Suprapubic skin (tissue), 4 donors: ENCODE data around the gene CDC6.

Experiments
- EP300 ChIP-seq: sonication (generic); formaldehyde crosslinking; IDR thresholded peaks from one replicate; pipeline ENCODE4 v1.6.1; 2017; ENCODE audit warnings: antibody characterized with exemption
- POLR2A ChIP-seq, 2 donors: fragments of 450-650 bp; IDR thresholded peaks; one replicate each; pipeline ENCODE4 v1.6.1; 2017; ENCODE audit warnings: antibody characterized with exemption in 2 of 2, mild to moderate bottlenecking in 2 of 2, moderate library complexity in 2 of 2
- POLR2AphosphoS5 ChIP-seq, 3 donors: sonication (generic); formaldehyde crosslinking; IDR thresholded peaks; one replicate each; pipeline ENCODE4 v1.6.1; 2017; ENCODE audit warnings: antibody characterized with exemption in 3 of 3
- TF ChIP-seq, protein P1 (sequence below), 2 donors: fragments of 200-600 bp in 1 of 2; fragments of 450-650 bp in 1 of 2; sonication (generic) in 1 of 2; IDR thresholded peaks; one replicate each; pipeline ENCODE4 v1.5.1; 2016 to 2019; ENCODE audit warnings: antibody characterized with exemption in 2 of 2, mild to moderate bottlenecking in 1 of 2, moderate library complexity in 1 of 2

- TF ChIP-seq, protein P1, sequence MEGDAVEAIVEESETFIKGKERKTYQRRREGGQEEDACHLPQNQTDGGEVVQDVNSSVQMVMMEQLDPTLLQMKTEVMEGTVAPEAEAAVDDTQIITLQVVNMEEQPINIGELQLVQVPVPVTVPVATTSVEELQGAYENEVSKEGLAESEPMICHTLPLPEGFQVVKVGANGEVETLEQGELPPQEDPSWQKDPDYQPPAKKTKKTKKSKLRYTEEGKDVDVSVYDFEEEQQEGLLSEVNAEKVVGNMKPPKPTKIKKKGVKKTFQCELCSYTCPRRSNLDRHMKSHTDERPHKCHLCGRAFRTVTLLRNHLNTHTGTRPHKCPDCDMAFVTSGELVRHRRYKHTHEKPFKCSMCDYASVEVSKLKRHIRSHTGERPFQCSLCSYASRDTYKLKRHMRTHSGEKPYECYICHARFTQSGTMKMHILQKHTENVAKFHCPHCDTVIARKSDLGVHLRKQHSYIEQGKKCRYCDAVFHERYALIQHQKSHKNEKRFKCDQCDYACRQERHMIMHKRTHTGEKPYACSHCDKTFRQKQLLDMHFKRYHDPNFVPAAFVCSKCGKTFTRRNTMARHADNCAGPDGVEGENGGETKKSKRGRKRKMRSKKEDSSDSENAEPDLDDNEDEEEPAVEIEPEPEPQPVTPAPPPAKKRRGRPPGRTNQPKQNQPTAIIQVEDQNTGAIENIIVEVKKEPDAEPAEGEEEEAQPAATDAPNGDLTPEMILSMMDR (IDR thresholded peaks at IDR 0.05): no peak
- TF ChIP-seq POLR2A (IDR thresholded peaks at IDR 0.05) (no peak), POLR2AphosphoS5 (IDR thresholded peaks at IDR 0.05) (no peak), EP300 (no peak)
These were observed 553 bp upstream of the CDC6 start for GRCh38 chr17:40287159-40287493.
